Gastroesophageal sphincter (tissue), 3 donors: Measurements from ENCODE around the gene EPHB2.

ENCODE experiments used
- CTCF ChIP-seq, 4 experiments: fragments of 200-600 bp in 2 of 4; fragments of 450-650 bp in 2 of 4; sonication (generic) in 1 of 4; IDR thresholded peaks; one replicate each; pipeline ENCODE4 v1.5.1; 2017 to 2019; ENCODE audit warnings: antibody characterized with exemption in 4 of 4, mild to moderate bottlenecking in 2 of 4, moderate library complexity in 2 of 4
- POLR2AphosphoS5 ChIP-seq: sonication (generic); formaldehyde crosslinking; IDR thresholded peaks from one replicate; pipeline ENCODE4 v1.6.1; 2017; ENCODE audit warnings: antibody characterized with exemption

- TF ChIP-seq CTCF (IDR thresholded peaks at IDR 0.05) (no peak), POLR2AphosphoS5 (no peak)
These were observed 90.0 kb downstream of the EPHB2 start for GRCh38 chr1:22800629-22801028.
